ENCODE measurements around the gene PCDH11Y. TPM values are rescaled to one million over a fixed set of nuclear protein-coding genes. Genes with fewer than 3 reads are reported as not detected.

Gene PCDH11Y, protein sequence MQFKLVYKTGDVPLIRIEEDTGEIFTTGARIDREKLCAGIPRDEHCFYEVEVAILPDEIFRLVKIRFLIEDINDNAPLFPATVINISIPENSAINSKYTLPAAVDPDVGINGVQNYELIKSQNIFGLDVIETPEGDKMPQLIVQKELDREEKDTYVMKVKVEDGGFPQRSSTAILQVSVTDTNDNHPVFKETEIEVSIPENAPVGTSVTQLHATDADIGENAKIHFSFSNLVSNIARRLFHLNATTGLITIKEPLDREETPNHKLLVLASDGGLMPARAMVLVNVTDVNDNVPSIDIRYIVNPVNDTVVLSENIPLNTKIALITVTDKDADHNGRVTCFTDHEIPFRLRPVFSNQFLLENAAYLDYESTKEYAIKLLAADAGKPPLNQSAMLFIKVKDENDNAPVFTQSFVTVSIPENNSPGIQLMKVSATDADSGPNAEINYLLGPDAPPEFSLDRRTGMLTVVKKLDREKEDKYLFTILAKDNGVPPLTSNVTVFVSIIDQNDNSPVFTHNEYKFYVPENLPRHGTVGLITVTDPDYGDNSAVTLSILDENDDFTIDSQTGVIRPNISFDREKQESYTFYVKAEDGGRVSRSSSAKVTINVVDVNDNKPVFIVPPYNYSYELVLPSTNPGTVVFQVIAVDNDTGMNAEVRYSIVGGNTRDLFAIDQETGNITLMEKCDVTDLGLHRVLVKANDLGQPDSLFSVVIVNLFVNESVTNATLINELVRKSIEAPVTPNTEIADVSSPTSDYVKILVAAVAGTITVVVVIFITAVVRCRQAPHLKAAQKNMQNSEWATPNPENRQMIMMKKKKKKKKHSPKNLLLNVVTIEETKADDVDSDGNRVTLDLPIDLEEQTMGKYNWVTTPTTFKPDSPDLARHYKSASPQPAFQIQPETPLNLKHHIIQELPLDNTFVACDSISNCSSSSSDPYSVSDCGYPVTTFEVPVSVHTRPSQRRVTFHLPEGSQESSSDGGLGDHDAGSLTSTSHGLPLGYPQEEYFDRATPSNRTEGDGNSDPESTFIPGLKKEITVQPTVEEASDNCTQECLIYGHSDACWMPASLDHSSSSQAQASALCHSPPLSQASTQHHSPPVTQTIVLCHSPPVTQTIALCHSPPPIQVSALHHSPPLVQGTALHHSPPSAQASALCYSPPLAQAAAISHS (N-terminal part only)
- total RNA-seq, result not detected in 2 replicates

GRCh38 chrY:5000057-5000456 is at the start of gene PCDH11Y:
Gene PCDH11Y (plus strand): TSS chrY:5000296. CDS start chrY:5057100, 56,804 bp downstream.

